WTC11 (cell line): ENCODE measurements around the gene ANKRD26. TPM values are rescaled to one million over a fixed set of nuclear protein-coding genes. Genes with fewer than 3 reads are reported as not detected.

Experiments
- ATAC-seq: fragments of 200-7000 bp; cut with Tn5 transposase; 2 replicates; pipeline ENCODE4 v1.10.0; 2021; ENCODE audit warnings: mild to moderate bottlenecking, moderate library complexity
- CTCF ChIA-PET: fragments of 300-600 bp; sonication (Branson Sonifier 250); formaldehyde crosslinking; loops from one replicate; lab custom pipeline; 2021; ENCODE audit warnings: antibody characterized with exemption; lab: Charles Lee
- POLR2A ChIA-PET: fragments of 350-600 bp; sonication (Branson Sonifier 250); formaldehyde crosslinking; loops from one replicate; lab custom pipeline; 2021; ENCODE audit warnings: antibody characterized with exemption; lab: Charles Lee
- DNase-seq: peaks from one replicate; pipeline ENCODE4 v3.0.0; 2021; ENCODE audit warnings: low spot score
- H3K27ac Mint-ChIP-seq: 2 replicates; pipeline ENCODE4 v1.8.0; 2021; ENCODE audit warnings: mixed read lengths
- H3K27me3 Mint-ChIP-seq: 2 replicates; pipeline ENCODE4 v1.8.0; 2021; ENCODE audit warnings: low read depth, mild to moderate bottlenecking, moderate library complexity, mixed read lengths
- H3K36me3 Mint-ChIP-seq: 2 replicates; pipeline ENCODE4 v1.8.0; 2021; ENCODE audit warnings: mixed read lengths
- H3K4me1 Mint-ChIP-seq: 2 replicates; pipeline ENCODE4 v1.8.0; 2022; ENCODE audit warnings: mixed read lengths
- H3K4me3 Mint-ChIP-seq: 2 replicates; pipeline ENCODE4 v1.8.0; 2021; ENCODE audit warnings: mild to moderate bottlenecking, moderate library complexity, mixed read lengths
- H3K9me3 Mint-ChIP-seq: 2 replicates; pipeline ENCODE4 v1.8.0; 2021; ENCODE audit warnings: mixed read lengths
- ATF1 ChIP-seq: sonication (generic); formaldehyde crosslinking; IDR thresholded peaks from 2 replicates; pipeline ENCODE4 v1.8.1; 2023; ENCODE audit warnings: mild to moderate bottlenecking, moderate library complexity, missing genetic modification reagents
- ATF6 ChIP-seq: sonication (generic); formaldehyde crosslinking; IDR thresholded peaks from 2 replicates; pipeline ENCODE4 v1.8.1; 2023; ENCODE audit warnings: mild to moderate bottlenecking, missing genetic modification reagents
- CDX4 ChIP-seq: fragments of 250-450 bp; sonication (Bioruptor Pico); IDR thresholded peaks from 2 replicates; pipeline ENCODE4 v1.9.0; 2021; ENCODE audit warnings: moderate library complexity, mild to moderate bottlenecking, inconsistent platforms, borderline replicate concordance
- E2F5 ChIP-seq: sonication (generic); formaldehyde crosslinking; IDR thresholded peaks from 2 replicates; pipeline ENCODE4 v1.8.1; 2022; ENCODE audit warnings: mild to moderate bottlenecking, moderate library complexity, missing genetic modification reagents
- FOXK1 ChIP-seq: sonication (generic); formaldehyde crosslinking; IDR thresholded peaks from 2 replicates; pipeline ENCODE4 v1.8.0; 2022; ENCODE audit warnings: mild to moderate bottlenecking, moderate library complexity, missing genetic modification reagents
- FOXP1 ChIP-seq: sonication (generic); formaldehyde crosslinking; IDR thresholded peaks from 2 replicates; pipeline ENCODE4 v1.8.0; 2022; ENCODE audit warnings: missing genetic modification reagents, mild to moderate bottlenecking, moderate library complexity, borderline replicate concordance
- HMGXB4 ChIP-seq: sonication (generic); formaldehyde crosslinking; IDR thresholded peaks from 2 replicates; pipeline ENCODE4 v1.8.1; 2023; ENCODE audit warnings: mild to moderate bottlenecking, moderate library complexity, missing genetic modification reagents
- IRF1 ChIP-seq: sonication (generic); formaldehyde crosslinking; IDR thresholded peaks from 2 replicates; pipeline ENCODE4 v1.8.0; 2023; ENCODE audit warnings: missing genetic modification reagents
- JAZF1 ChIP-seq: fragments of 250-450 bp; sonication (Bioruptor Pico); IDR thresholded peaks from 2 replicates; pipeline ENCODE4 v1.9.0; 2021; ENCODE audit warnings: moderate library complexity, mild to moderate bottlenecking, inconsistent platforms
- JUN ChIP-seq: sonication (generic); formaldehyde crosslinking; IDR thresholded peaks from 2 replicates; pipeline ENCODE4 v1.8.0; 2023; ENCODE audit warnings: mild to moderate bottlenecking, missing genetic modification reagents
- RELA ChIP-seq: sonication (generic); formaldehyde crosslinking; IDR thresholded peaks from 2 replicates; pipeline ENCODE4 v1.8.1; 2022; ENCODE audit warnings: missing genetic modification reagents, mild to moderate bottlenecking, borderline replicate concordance
- TEAD1 ChIP-seq: sonication (generic); formaldehyde crosslinking; IDR thresholded peaks from 2 replicates; pipeline ENCODE4 v1.8.0; 2022; ENCODE audit warnings: mild to moderate bottlenecking, missing genetic modification reagents
- TP53 ChIP-seq: sonication (generic); formaldehyde crosslinking; IDR thresholded peaks from 2 replicates; pipeline ENCODE4 v1.8.1; 2023; ENCODE audit warnings: mild to moderate bottlenecking, missing genetic modification reagents
- ZBTB43 ChIP-seq: sonication (generic); formaldehyde crosslinking; IDR thresholded peaks from 2 replicates; pipeline ENCODE4 v1.8.1; 2023; ENCODE audit warnings: mild to moderate bottlenecking, missing genetic modification reagents
- ZNF138 ChIP-seq: sonication (generic); formaldehyde crosslinking; conservative IDR thresholded peaks from 2 replicates; pipeline ENCODE4 v1.8.1; 2022; ENCODE audit warnings: mild to moderate bottlenecking, moderate library complexity, missing genetic modification reagents
- ZNF512 ChIP-seq: sonication (generic); formaldehyde crosslinking; IDR thresholded peaks from 2 replicates; pipeline ENCODE4 v1.8.1; 2022; ENCODE audit warnings: missing genetic modification reagents, borderline replicate concordance
- ZSCAN18 ChIP-seq: fragments of 250-450 bp; sonication (Bioruptor Pico); IDR thresholded peaks from 2 replicates; pipeline ENCODE4 v2.1.2; 2022; ENCODE audit warnings: mild to moderate bottlenecking, moderate library complexity
- total RNA-seq: library from RNA; stranded (reverse); gene quantifications from 3 replicates; pipeline ENCODE4 v1.2.3, GENCODE V29; 2021

ANKRD26 gene
- total RNA-seq, 1 experiment from 2014 or later: 7.3 TPM

- POLR2A ChIA-PET: no interaction called here
- Mint-ChIP-seq H3K27ac (no peak overlapping the region), H3K4me3 (no peak overlapping the region), H3K36me3 (peaks cover 13% of the 10 kb centered on the region), H3K4me1 (peaks cover 15% of the 10 kb centered on the region), H3K27me3 (peaks cover 8% of the 10 kb centered on the region), H3K9me3 (peaks cover 17% of the 10 kb centered on the region)
- TF ChIP-seq TEAD1 (CRISPR knock-in tag) (no peak), HMGXB4 (CRISPR knock-in tag) (no peak), ATF1 (CRISPR knock-in tag) (no peak), ZNF138 (CRISPR knock-in tag) (no peak)
- DNase-seq (no peak), ATAC-seq (no peak)
- CTCF ChIA-PET: no interaction called here
Observed at GRCh38 chr10:26981232-26981824, 119.0 kb downstream of the ANKRD26 start.

GRCh38 chr10:26978519-26978918 lies 121.8 kb downstream of the ANKRD26 start:
- DNase-seq: no peak
- no peak overlapping the region for H3K4me3 Mint-ChIP-seq
- H3K27ac Mint-ChIP-seq: no peak overlapping the region
- peaks cover 13% of the 10 kb centered on the region for H3K36me3 Mint-ChIP-seq
- ChIA-PET CTCF (no interaction called here), POLR2A (no interaction called here)
- ATAC-seq: no peak
- H3K27me3 Mint-ChIP-seq: peaks cover 8% of the 10 kb centered on the region
- H3K4me1 Mint-ChIP-seq: peaks cover 15% of the 10 kb centered on the region
- TF ChIP-seq ZNF512 (CRISPR knock-in tag) (no peak), RELA (CRISPR knock-in tag) (no peak), IRF1 (CRISPR knock-in tag) (no peak), CDX4 (CRISPR knock-in tag) (no peak)
- H3K9me3 Mint-ChIP-seq: peaks cover 12% of the 10 kb centered on the region

- no peak for ATAC-seq
- Mint-ChIP-seq H3K27ac (no peak overlapping the region), H3K4me1 (peaks cover 14% of the 10 kb centered on the region), H3K9me3 (peaks cover 12% of the 10 kb centered on the region), H3K36me3 (peaks cover 13% of the 10 kb centered on the region), H3K27me3 (peaks cover 8% of the 10 kb centered on the region), H3K4me3 (no peak overlapping the region)
- TF ChIP-seq JUN (CRISPR knock-in tag): no peak
- no peak for DNase-seq
- CTCF ChIA-PET: interaction anchor here (1.0 kb wide), 1 partner anchor 95 kb away, joined by 10 read pairs; no protein-coding TSS in a partner anchor
- POLR2A ChIA-PET: interaction anchor here (0.6 kb wide), 1 partner anchor 50 kb away, joined by 6 read pairs; no protein-coding TSS in a partner anchor
Observed at GRCh38 chr10:26977635-26978034, 122.7 kb downstream of the ANKRD26 start.

- Mint-ChIP-seq H3K27me3 (no peaks in the 10 kb centered on the region), H3K9me3 (peaks cover 6% of the 10 kb centered on the region), H3K4me3 (no peak overlapping the region), H3K4me1 (no peaks in the 10 kb centered on the region), H3K27ac (no peak overlapping the region), H3K36me3 (peaks cover 6% of the 10 kb centered on the region)
- DNase-seq: no peak
- CTCF ChIA-PET: no interaction called here
- no peak for ATAC-seq
- POLR2A ChIA-PET: no interaction called here
- TF ChIP-seq TP53 (CRISPR knock-in tag) (no peak), E2F5 (CRISPR knock-in tag) (no peak), ZSCAN18 (no peak), ATF6 (CRISPR knock-in tag) (no peak), JAZF1 (CRISPR knock-in tag) (no peak), FOXK1 (CRISPR knock-in tag) (no peak), JUN (CRISPR knock-in tag) (no peak), FOXP1 (CRISPR knock-in tag) (no peak), ZBTB43 (CRISPR knock-in tag) (no peak)
Observed at GRCh38 chr10:26970667-26971066, 129.6 kb downstream of the ANKRD26 start.
